ENCODE results near the gene DHRS11. TPM values are rescaled to one million over a fixed set of nuclear protein-coding genes. Genes with fewer than 3 reads are reported as not detected.
A peak's percentile ranks its signal among the peaks of the same experiment; 100 is the strongest.

Gene DHRS11
- total RNA-seq, 1 donor from 2014 or later = 5.9 TPM

DNA sequence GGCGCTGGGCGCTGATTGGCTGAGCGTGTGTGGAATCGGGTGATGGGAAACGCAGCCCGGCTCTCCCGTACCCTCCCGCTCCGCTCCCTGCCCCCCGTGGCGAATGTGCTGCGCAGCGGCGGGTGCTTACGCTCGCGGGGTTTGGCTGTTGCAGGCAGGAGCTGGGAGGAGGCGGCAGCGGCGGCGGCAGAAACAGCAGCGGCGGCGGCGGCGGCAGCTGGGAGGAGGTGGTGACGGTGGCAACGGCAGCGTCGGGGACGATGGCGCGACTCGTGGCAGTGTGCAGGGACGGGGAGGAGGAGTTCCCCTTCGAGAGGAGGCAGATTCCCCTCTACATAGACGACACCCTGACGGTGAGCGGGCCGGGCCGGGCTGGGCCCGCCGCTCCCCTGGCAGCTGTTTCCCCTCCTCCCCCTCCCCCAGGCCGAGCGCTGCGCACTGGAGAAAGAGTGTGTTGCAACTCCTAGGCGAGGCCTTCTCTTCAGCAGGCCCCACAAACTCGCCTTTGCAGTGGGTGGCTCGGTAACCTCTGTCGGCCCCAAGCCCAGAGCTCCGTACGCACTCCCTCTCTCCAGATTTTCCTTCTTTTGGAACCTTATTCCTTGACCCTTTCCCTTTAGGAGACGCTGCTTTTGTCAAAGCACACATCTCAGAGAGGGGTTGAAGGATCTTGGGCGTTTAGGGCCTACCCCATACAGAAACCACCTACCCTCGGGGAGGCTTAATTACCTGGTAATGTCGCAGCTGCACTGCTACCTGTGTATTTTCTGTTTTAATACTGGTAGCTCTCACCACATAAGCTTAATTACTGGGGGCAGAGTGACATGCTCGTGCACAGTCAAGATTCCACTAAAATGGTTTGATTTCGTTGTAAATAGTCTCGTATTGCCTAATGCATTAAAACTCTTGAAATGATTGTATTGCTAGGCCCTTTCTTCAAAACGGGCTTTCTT is 45.9 kb upstream of the DHRS11 start:
- TF ChIP-seq, protein P1, sequence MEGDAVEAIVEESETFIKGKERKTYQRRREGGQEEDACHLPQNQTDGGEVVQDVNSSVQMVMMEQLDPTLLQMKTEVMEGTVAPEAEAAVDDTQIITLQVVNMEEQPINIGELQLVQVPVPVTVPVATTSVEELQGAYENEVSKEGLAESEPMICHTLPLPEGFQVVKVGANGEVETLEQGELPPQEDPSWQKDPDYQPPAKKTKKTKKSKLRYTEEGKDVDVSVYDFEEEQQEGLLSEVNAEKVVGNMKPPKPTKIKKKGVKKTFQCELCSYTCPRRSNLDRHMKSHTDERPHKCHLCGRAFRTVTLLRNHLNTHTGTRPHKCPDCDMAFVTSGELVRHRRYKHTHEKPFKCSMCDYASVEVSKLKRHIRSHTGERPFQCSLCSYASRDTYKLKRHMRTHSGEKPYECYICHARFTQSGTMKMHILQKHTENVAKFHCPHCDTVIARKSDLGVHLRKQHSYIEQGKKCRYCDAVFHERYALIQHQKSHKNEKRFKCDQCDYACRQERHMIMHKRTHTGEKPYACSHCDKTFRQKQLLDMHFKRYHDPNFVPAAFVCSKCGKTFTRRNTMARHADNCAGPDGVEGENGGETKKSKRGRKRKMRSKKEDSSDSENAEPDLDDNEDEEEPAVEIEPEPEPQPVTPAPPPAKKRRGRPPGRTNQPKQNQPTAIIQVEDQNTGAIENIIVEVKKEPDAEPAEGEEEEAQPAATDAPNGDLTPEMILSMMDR (IDR thresholded peaks at IDR 0.05) = no peak
- intact Hi-C loops (cut with DNase I) = no loop called here
- H3K4me1 ChIP-seq = peaks cover 59% of the 10 kb centered on the region

DNA sequence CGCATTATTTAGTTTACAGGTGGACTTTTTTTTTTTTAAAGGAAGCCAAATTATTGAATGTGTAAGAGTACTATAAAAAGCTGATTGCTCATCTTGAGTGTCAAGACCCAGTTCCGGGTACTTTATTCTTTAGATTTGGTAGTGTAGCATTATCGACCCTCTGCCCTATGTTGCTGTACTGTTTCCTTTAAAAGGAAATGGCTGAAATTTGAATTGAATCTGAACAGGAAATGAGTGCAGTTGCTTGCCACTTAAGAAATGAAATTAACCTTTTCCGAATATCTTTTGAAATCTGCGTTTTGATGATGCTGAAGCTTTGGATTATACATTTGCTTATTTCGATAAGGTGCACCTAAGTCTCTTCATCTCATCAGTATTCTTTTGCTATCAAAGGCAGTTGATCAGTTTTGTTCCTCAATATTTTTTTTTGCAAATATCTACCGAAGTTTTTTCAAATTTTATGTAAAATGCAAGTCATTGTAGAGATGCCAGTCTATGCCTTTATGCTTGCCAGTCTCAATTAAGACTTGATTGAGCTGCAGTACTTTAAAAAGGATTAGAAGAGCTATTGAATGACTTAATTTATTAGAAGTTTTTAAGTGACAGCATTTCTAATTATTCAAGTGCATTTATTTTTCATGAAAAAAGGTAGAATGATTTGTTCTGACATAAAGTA is 45.1 kb upstream of the DHRS11 start:
- Histone ChIP-seq H3K4me1 (peaks cover 67% of the 10 kb centered on the region), H3K27me3 (ENCODE audit: low read depth) (no peaks in the 10 kb centered on the region), H3K27ac (peak overlapping the region; percentile 99), H3K36me3 (no peaks in the 10 kb centered on the region), H3K4me3 (peak overlapping the region; percentile 91), H3K9me3 (no peaks in the 10 kb centered on the region)
- TF ChIP-seq, protein P1 (IDR thresholded peaks at IDR 0.05) = no peak
- ATAC-seq = no peak
- intact Hi-C loops (cut with DNase I) = no loop called here
- no peak for DNase-seq

More for the DNA sequence above, 45.9 kb upstream of the DHRS11 start:
- DNase-seq (peak; percentile 97), ATAC-seq (peak; percentile 94 to 96)
- Histone ChIP-seq H3K27me3 (ENCODE audit: low read depth) (no peaks in the 10 kb centered on the region), H3K9me3 (no peaks in the 10 kb centered on the region), H3K36me3 (no peaks in the 10 kb centered on the region), H3K4me3 (peak overlapping the region; percentile 91), H3K27ac (peak overlapping the region; percentile 99)

DNA sequence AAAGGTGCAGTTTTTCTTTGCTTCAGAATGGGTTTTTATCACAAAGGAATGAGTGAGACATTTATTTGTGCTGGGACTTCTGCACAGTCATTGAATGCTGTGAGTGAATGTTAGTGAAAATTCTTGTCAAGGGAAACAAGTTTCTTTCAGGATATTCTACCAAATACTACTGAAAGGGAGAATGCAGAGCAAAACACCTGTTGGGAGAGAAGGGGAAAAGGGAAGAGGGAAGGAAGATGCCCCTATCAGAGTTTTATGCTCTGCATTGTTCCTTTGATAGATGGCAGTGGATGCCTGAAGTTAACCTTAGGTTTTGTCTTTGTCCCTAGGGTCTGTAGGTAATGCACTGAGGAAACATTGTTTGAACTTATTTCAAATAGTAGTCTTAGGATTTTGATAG is 43.9 kb upstream of the DHRS11 start:
- Histone ChIP-seq H3K9me3 (no peaks in the 10 kb centered on the region), H3K27me3 (ENCODE audit: low read depth) (no peaks in the 10 kb centered on the region), H3K4me3 (no peak overlapping the region), H3K36me3 (no peaks in the 10 kb centered on the region), H3K27ac (no peak overlapping the region), H3K4me1 (peaks cover 74% of the 10 kb centered on the region)
- DNase-seq = no peak
- no peak for ATAC-seq
- intact Hi-C loops (cut with DNase I) = no loop called here
- TF ChIP-seq, protein P1 (IDR thresholded peaks at IDR 0.05) = no peak

DNA sequence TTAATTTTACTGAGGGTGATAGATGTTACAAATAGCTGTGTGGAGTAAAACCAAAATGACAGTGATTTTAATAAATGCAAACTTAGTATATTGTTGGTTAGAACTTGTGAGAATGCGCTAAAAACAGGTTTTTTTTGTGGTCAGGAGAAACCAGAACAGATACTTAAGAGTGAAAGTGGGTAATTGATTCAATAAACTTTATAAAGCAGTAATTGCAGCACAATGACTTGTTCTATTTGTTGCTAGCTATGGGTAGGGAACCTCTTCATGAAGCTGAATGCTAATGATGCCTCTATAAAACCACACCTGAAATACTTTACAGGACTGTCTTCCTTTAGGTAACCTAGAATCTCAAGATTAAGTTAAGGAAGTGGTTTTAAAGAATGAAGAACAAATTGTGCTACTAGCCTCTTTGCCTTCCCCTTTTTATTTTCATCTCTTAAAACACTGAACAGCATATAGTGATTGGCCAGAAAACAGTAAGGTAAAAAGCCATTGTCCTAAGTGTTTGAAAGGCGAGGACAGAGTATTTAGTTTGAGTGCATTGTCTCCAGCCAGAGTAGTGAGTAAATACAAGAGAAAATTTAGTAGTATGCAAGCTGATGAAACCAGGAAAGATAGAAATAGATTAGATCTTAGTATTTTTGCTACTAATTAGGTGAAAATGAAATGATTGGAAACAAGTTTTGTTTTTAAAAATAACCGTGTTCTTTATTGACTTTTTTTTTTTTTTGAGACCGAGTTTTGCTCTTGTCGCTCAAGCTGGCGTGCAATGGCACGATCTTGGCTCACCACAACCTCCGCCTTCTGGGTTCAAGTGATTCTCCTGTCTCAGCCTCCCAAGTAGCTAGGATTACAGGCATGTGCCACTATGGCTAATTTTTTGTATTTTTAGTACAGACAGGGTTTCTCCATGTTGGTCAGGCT is 40.9 kb upstream of the DHRS11 start:
- intact Hi-C loops (cut with DNase I) = no loop called here
- no peak for DNase-seq
- Histone ChIP-seq H3K36me3 (peaks cover 11% of the 10 kb centered on the region), H3K4me1 (peaks cover 83% of the 10 kb centered on the region), H3K4me3 (no peak overlapping the region), H3K27ac (no peak overlapping the region), H3K27me3 (ENCODE audit: low read depth) (no peaks in the 10 kb centered on the region), H3K9me3 (no peaks in the 10 kb centered on the region)
- no peak for ATAC-seq
- TF ChIP-seq, protein P1 (IDR thresholded peaks at IDR 0.05) = no peak

DNA sequence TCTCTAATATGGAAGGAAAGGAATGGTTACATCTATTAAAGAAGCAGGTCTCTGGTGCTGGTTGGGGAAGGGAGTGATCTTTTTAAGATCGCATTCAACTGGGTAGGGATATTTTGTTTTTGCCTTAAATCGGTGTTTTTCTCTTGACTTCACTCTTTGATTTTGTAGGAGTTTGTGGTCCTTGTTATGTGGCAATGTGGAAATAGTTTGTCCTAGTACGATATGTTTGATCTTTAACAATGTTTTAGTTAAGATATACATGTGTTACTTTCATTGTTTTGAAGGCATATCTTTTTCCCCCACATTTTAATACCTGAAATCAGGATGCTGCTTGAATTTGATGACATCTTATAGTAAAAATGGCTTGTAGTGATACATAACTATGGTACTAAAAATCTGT is 38.2 kb upstream of the DHRS11 start:
- peaks cover 56% of the 10 kb centered on the region for H3K4me1 ChIP-seq

More for the DNA sequence above, 38.2 kb upstream of the DHRS11 start:
- Histone ChIP-seq H3K27ac (no peak overlapping the region), H3K4me3 (no peak overlapping the region), H3K36me3 (peaks cover 39% of the 10 kb centered on the region), H3K9me3 (no peaks in the 10 kb centered on the region), H3K27me3 (ENCODE audit: low read depth) (no peaks in the 10 kb centered on the region)
- TF ChIP-seq, protein P1 (IDR thresholded peaks at IDR 0.05) = no peak
- ATAC-seq = no peak
- intact Hi-C loops (cut with DNase I) = no loop called here
- no peak for DNase-seq
